ENCODE measurements around the gene GPR84. TPM values are rescaled to one million over a fixed set of nuclear protein-coding genes. Genes with fewer than 3 reads are reported as not detected.

The GPR84 gene
- total and polyA plus RNA-seq, 10 of the 15 experiments (the other 5 are each of a cell fraction or from before 2014, with no cell fraction given) = 0.37 to 4.7 (median 2.6) TPM

- ChIA-PET POLR2A (interaction anchor here (0.5 to 2.3 kb wide), 28 partner anchors 9 to 1649 kb away, joined by 3 to 31 read pairs (median 4); partner anchors contain the start of genes HNRNPA1, HOXC4 and RAB5B), RAD21 (ENCODE audit: unreplicated experiment) (interaction anchor here (0.6 to 1.9 kb wide), 36 partner anchors 10 to 173 kb away, joined by 3 to 24 read pairs (median 4); partner anchors contain the start of genes CBX5, HNRNPA1, NCKAP1L and ZNF385A), CTCF (interaction anchor here (0.6 to 5.1 kb wide), 45 partner anchors 11 to 904 kb away, joined by 3 to 80 read pairs (median 6); partner anchors contain the start of genes CBX5, HNRNPA1, NCKAP1L and ZNF385A), SMC1A (ENCODE audit: uncharacterized antibody, unreplicated experiment) (interaction anchor here (0.6 to 1.9 kb wide), 25 partner anchors 9 to 302 kb away, joined by 3 to 11 read pairs (median 4); partner anchors contain the start of gene HNRNPA1)
- Histone ChIP-seq H3K79me2 (ENCODE audit: control insufficient read depth, insufficient read depth, low read length) (peaks cover 15% of the 10 kb centered on the region), H3K9ac (ENCODE audit: control insufficient read depth, insufficient read depth, low read length) (peak within 1 kb of the TSS; percentile 90), H3K27ac (ENCODE audit: control insufficient read depth, insufficient read depth) (peak within 1 kb of the TSS; percentile 84), H3K4me3 (peak within 1 kb of the TSS; percentile 98), H2AFZ (ENCODE audit: control insufficient read depth, low read depth, low read length) (peak within 1 kb of the TSS; percentile 100), H4K20me1 (ENCODE audit: control insufficient read depth, insufficient read depth) (no peaks in the 10 kb centered on the region), H3K9me3 (replicated peaks; ENCODE audit: control insufficient read depth, insufficient read depth, low read length) (no peaks in the 10 kb centered on the region), H3K36me3 (ENCODE audit: control insufficient read depth in 2 of 2, insufficient read depth in 2 of 2, low read length in 1 of 2) (0 out of 4 replicates have a peak, but pooled peaks cover 0 to 5% of the 10 kb centered on the region in 2 experiments), H3K4me1 (ENCODE audit: control insufficient read depth, insufficient read depth, low read length) (no peaks in the 10 kb centered on the region; the same call in 1 of the 2 replicates), H3K27me3 (replicated peaks in 1 of 2; ENCODE audit: control insufficient read depth in 2 of 2, insufficient read depth in 2 of 2, low read length in 1 of 2) (no peaks in the 10 kb centered on the region), H3K4me2 (ENCODE audit: control insufficient read depth, insufficient read depth) (peak within 1 kb of the TSS; percentile 98)
- WGBS (ENCODE audit: insufficient coverage, insufficient replicate concordance, low lambda C conversion rate, missing lambda C conversion rate) = 1% methylated on average over 34 of the region's 34 CpGs
- peak; percentile 99 for ATAC-seq
- peak; percentile 95 for FAIRE-seq
- peak; percentile 99 for DNase-seq (ENCODE audit: low read depth, low spot score)
- intact Hi-C loops (cut with micrococcal nuclease; ENCODE audit: unreplicated experiment) (loop anchor here (2.0 kb wide), 1 partner anchor 34 kb away; no protein-coding TSS in a partner anchor), in situ Hi-C loops (cut with MboI) (no loop called here)
- BruUV-seq (replicated peaks) = no TSS peak
- no peak; the same call in 1 of the 2 replicates for TF ChIP-seq ZNF207 (IDR thresholded peaks at IDR 0.05; ENCODE audit: borderline replicate concordance)
- TF ChIP-seq RBBP5 (conservative IDR thresholded peaks at IDR 0.05) = no peak
- no peak for TF ChIP-seq BCL3 (IDR thresholded peaks at IDR 0.05; ENCODE audit: borderline replicate concordance, insufficient read depth, low read depth, low read length, poor library complexity, severe bottlenecking)
- no peak for TF ChIP-seq SIX5 (IDR thresholded peaks at IDR 0.05; ENCODE audit: low read depth, low read length, severe bottlenecking)
- TF ChIP-seq YY1 (IDR thresholded peaks at IDR 0.05; ENCODE audit: low read depth, low read length) = peak; percentile 96
- TF ChIP-seq ATF7 (IDR thresholded peaks at IDR 0.05; ENCODE audit: low read depth) = peak; percentile 23; the same call in 1 of the 2 replicates
- peak; percentile 94 for TF ChIP-seq PBX3 (IDR thresholded peaks at IDR 0.05; ENCODE audit: insufficient replicate concordance, low read depth, low read length)
- no peak for TF ChIP-seq PRDM15 (CRISPR knock-in tag; IDR thresholded peaks at IDR 0.05)
- no peak for TF ChIP-seq E2F8 (IDR thresholded peaks at IDR 0.05; ENCODE audit: low read depth, partially characterized antibody)
- TF ChIP-seq NFYA (IDR thresholded peaks at IDR 0.05; ENCODE audit: borderline replicate concordance, low read depth, low read length) = peak; percentile 73; the same call in 1 of the 2 replicates
These were observed 39.5 kb downstream of the GPR84 start, which contains the start of gene COPZ1 for GRCh38 chr12:54324617-54325441. COPZ1 (plus strand) TSS chr12:54325131; CDS start chr12:54325164, 33 bp downstream.

All from GM12878 (cell line).